ENCODE results near the gene TMCO5A. TPM values are rescaled to one million over a fixed set of nuclear protein-coding genes. Genes with fewer than 3 reads are reported as not detected.
A peak's percentile ranks its signal among the peaks of the same experiment; 100 is the strongest.

The TMCO5A gene
- total RNA-seq, 1 experiment from 2014 or later: not detected

DNA sequence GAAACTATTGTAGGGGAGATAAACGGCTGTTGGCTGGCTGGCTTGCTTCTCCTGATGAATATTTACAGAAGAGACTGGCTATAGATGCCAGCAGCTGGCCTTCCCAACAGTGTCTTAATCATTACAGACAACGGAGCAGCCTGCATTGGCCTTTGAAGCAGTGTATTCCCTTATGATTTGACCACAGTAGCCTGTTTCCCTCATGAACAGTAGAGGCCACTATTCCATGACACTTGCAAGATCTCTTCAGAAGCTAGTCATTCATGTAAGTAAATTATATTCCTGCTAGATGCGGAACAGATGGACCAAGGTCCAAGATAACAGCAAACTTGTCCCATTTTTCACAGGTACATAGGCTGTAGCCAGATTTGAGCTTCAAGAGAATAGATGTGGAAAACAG is 47.3 kb downstream of the TMCO5A start:
- DNase-seq: no peak
- Histone ChIP-seq H2AK5ac (ENCODE audit: insufficient read length, low read length) (no peak overlapping the region), H3K79me1 (ENCODE audit: insufficient read depth, low read depth, low read length, poor library complexity, severe bottlenecking) (no peaks in the 10 kb centered on the region), H2BK5ac (ENCODE audit: insufficient read length, low read length) (no peak overlapping the region), H3K18ac (ENCODE audit: insufficient read length, low read depth, low read length) (no peak overlapping the region), H3T11ph (ENCODE audit: low read length) (no peak overlapping the region), H2BK12ac (ENCODE audit: insufficient read length, low read depth, low read length) (no peak overlapping the region), H3K9ac (ENCODE audit: extremely low read depth, insufficient read length, low read length) (no peak overlapping the region), H3K27me3 (ENCODE audit: insufficient read depth, low read length) (no peaks in the 10 kb centered on the region), H2BK120ac (ENCODE audit: low read depth, low read length, poor library complexity, severe bottlenecking) (no peak overlapping the region), H2AFZ (ENCODE audit: low read length) (no peak overlapping the region), H2BK20ac (ENCODE audit: low read depth, low read length, poor library complexity, severe bottlenecking) (no peak overlapping the region), H3K23ac (ENCODE audit: insufficient read length, low read depth, low read length) (no peak overlapping the region), H3K4me1 (ENCODE audit: insufficient read depth, low read length) (no peaks in the 10 kb centered on the region), H3K9me3 (ENCODE audit: control insufficient read depth, low read depth, low read length) (no peaks in the 10 kb centered on the region), H3K4me2 (ENCODE audit: insufficient read depth, insufficient read length, low read length) (no peak overlapping the region), H4K8ac (replicated peaks; ENCODE audit: insufficient read length, low read depth, low read length) (no peak overlapping the region), H3K23me2 (ENCODE audit: insufficient read length, low read depth, low read length, poor library complexity, severe bottlenecking) (no peaks in the 10 kb centered on the region), H3K27ac (ENCODE audit: insufficient read length, low read depth, low read length) (no peak overlapping the region), H2BK15ac (ENCODE audit: low read depth, low read length) (no peak overlapping the region), H4K5ac (ENCODE audit: insufficient read length, low read depth, low read length) (no peak overlapping the region), H3K79me2 (ENCODE audit: insufficient read depth, low read length) (no peaks in the 10 kb centered on the region), H3K14ac (ENCODE audit: insufficient read depth, low read length) (no peak overlapping the region), H4K20me1 (ENCODE audit: control insufficient read depth, insufficient read depth, insufficient read length) (no peaks in the 10 kb centered on the region), H3K4ac (ENCODE audit: low read depth, low read length) (no peak overlapping the region), H4K91ac (ENCODE audit: insufficient read length, low read depth, low read length) (no peak overlapping the region), H3K56ac (ENCODE audit: insufficient read length, low read depth, low read length) (no peak overlapping the region)
- no CpG with 5 or more reads among the region's 3 CpGs for WGBS (ENCODE audit: extremely low coverage, insufficient read length, low lambda C conversion rate)
- H3K4me3 Mint-ChIP-seq: no peak overlapping the region
- H3K9me3 Mint-ChIP-seq: peaks cover 2 to 3% of the 10 kb centered on the region in 2 experiments; a peak in 3 of 5 replicates
- TF ChIP-seq, protein P1, sequence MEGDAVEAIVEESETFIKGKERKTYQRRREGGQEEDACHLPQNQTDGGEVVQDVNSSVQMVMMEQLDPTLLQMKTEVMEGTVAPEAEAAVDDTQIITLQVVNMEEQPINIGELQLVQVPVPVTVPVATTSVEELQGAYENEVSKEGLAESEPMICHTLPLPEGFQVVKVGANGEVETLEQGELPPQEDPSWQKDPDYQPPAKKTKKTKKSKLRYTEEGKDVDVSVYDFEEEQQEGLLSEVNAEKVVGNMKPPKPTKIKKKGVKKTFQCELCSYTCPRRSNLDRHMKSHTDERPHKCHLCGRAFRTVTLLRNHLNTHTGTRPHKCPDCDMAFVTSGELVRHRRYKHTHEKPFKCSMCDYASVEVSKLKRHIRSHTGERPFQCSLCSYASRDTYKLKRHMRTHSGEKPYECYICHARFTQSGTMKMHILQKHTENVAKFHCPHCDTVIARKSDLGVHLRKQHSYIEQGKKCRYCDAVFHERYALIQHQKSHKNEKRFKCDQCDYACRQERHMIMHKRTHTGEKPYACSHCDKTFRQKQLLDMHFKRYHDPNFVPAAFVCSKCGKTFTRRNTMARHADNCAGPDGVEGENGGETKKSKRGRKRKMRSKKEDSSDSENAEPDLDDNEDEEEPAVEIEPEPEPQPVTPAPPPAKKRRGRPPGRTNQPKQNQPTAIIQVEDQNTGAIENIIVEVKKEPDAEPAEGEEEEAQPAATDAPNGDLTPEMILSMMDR (conservative IDR thresholded peaks at IDR 0.05): peak; percentile 46
- peaks cover 0 to 4% of the 10 kb centered on the region in 2 experiments; a peak in 2 of 4 replicates for H3K4me1 Mint-ChIP-seq
- no peaks in the 10 kb centered on the region for H3K27me3 Mint-ChIP-seq (ENCODE audit: low read depth)
- no peaks in the 10 kb centered on the region for H3K36me3 Mint-ChIP-seq (ENCODE audit: insufficient read depth in 1 of 3, low read depth in 3 of 3)
- H3K27ac Mint-ChIP-seq: no peak overlapping the region

All from H9 (cell line).